ENCODE data around the gene SEPSECS.

The SEPSECS gene

GRCh38 chr4:25158817-25159216, 1.4 kb downstream of the SEPSECS start:
- no peak for DNase-seq
- H3K27ac ChIP-seq (ENCODE audit: insufficient read depth, low read length, poor library complexity, severe bottlenecking), result no peak overlapping the region
- H3K4me1 ChIP-seq (ENCODE audit: control insufficient read depth, insufficient read depth, low read length, poor library complexity, severe bottlenecking), result peaks cover 5% of the 10 kb centered on the region
- H3K27me3 ChIP-seq (replicated peaks; ENCODE audit: control insufficient read depth, insufficient read depth, low read length, poor library complexity, severe bottlenecking), result no peaks in the 10 kb centered on the region
- no peak overlapping the region for H3K4me3 ChIP-seq (ENCODE audit: insufficient read depth, low read depth, low read length, poor library complexity, severe bottlenecking)
- peaks cover under 1% of the 10 kb centered on the region for H3K36me3 ChIP-seq (ENCODE audit: control insufficient read depth, insufficient read depth, low read length)
- H3K9me3 ChIP-seq (ENCODE audit: control insufficient read depth, low read length), result no peaks in the 10 kb centered on the region

- Histone ChIP-seq H3K36me3 (ENCODE audit: control insufficient read depth, insufficient read depth, low read length) (no peaks in the 10 kb centered on the region), H3K27me3 (replicated peaks; ENCODE audit: control insufficient read depth, insufficient read depth, low read length, poor library complexity, severe bottlenecking) (no peaks in the 10 kb centered on the region), H3K27ac (ENCODE audit: insufficient read depth, low read length, poor library complexity, severe bottlenecking) (no peak overlapping the region), H3K4me1 (ENCODE audit: control insufficient read depth, insufficient read depth, low read length, poor library complexity, severe bottlenecking) (peaks cover 5% of the 10 kb centered on the region), H3K4me3 (ENCODE audit: insufficient read depth, low read depth, low read length, poor library complexity, severe bottlenecking) (no peak overlapping the region), H3K9me3 (ENCODE audit: control insufficient read depth, low read length) (no peaks in the 10 kb centered on the region)
- DNase-seq, result no peak
Observed at GRCh38 chr4:25157081-25157480, 3.2 kb downstream of the SEPSECS start.

GRCh38 chr4:25155947-25156346, 4.3 kb downstream of the SEPSECS start:
- H3K4me1 ChIP-seq (ENCODE audit: control insufficient read depth, insufficient read depth, low read length, poor library complexity, severe bottlenecking), result peaks cover under 1% of the 10 kb centered on the region
- no peak overlapping the region for H3K4me3 ChIP-seq (ENCODE audit: insufficient read depth, low read depth, low read length, poor library complexity, severe bottlenecking)
- DNase-seq, result no peak
- no peaks in the 10 kb centered on the region for H3K36me3 ChIP-seq (ENCODE audit: control insufficient read depth, insufficient read depth, low read length)
- H3K9me3 ChIP-seq (ENCODE audit: control insufficient read depth, low read length), result no peaks in the 10 kb centered on the region
- no peak overlapping the region for H3K27ac ChIP-seq (ENCODE audit: insufficient read depth, low read length, poor library complexity, severe bottlenecking)
- no peaks in the 10 kb centered on the region for H3K27me3 ChIP-seq (replicated peaks; ENCODE audit: control insufficient read depth, insufficient read depth, low read length, poor library complexity, severe bottlenecking)

GRCh38 chr4:25154594-25155265, 5.5 kb downstream of the SEPSECS start:
- Histone ChIP-seq H3K9me3 (ENCODE audit: control insufficient read depth, low read length) (no peaks in the 10 kb centered on the region), H3K36me3 (ENCODE audit: control insufficient read depth, insufficient read depth, low read length) (no peaks in the 10 kb centered on the region), H3K4me3 (ENCODE audit: insufficient read depth, low read depth, low read length, poor library complexity, severe bottlenecking) (no peak overlapping the region), H3K27me3 (replicated peaks; ENCODE audit: control insufficient read depth, insufficient read depth, low read length, poor library complexity, severe bottlenecking) (no peaks in the 10 kb centered on the region), H3K4me1 (ENCODE audit: control insufficient read depth, insufficient read depth, low read length, poor library complexity, severe bottlenecking) (no peaks in the 10 kb centered on the region), H3K27ac (ENCODE audit: insufficient read depth, low read length, poor library complexity, severe bottlenecking) (no peak overlapping the region)
- DNase-seq, result no peak

- H3K4me1 ChIP-seq (ENCODE audit: control insufficient read depth, insufficient read depth, low read length, poor library complexity, severe bottlenecking), result no peaks in the 10 kb centered on the region
- no peak for DNase-seq
- H3K9me3 ChIP-seq (ENCODE audit: control insufficient read depth, low read length), result no peaks in the 10 kb centered on the region
- no peak overlapping the region for H3K27ac ChIP-seq (ENCODE audit: insufficient read depth, low read length, poor library complexity, severe bottlenecking)
- no peak overlapping the region for H3K4me3 ChIP-seq (ENCODE audit: insufficient read depth, low read depth, low read length, poor library complexity, severe bottlenecking)
- H3K27me3 ChIP-seq (replicated peaks; ENCODE audit: control insufficient read depth, insufficient read depth, low read length, poor library complexity, severe bottlenecking), result no peaks in the 10 kb centered on the region
- H3K36me3 ChIP-seq (ENCODE audit: control insufficient read depth, insufficient read depth, low read length), result peaks cover 7% of the 10 kb centered on the region
Observed at GRCh38 chr4:25146076-25146475, 14.2 kb downstream of the SEPSECS start.

- no peak for DNase-seq
- Histone ChIP-seq H3K36me3 (ENCODE audit: control insufficient read depth, insufficient read depth, low read length) (peaks cover 7% of the 10 kb centered on the region), H3K9me3 (ENCODE audit: control insufficient read depth, low read length) (no peaks in the 10 kb centered on the region), H3K4me3 (ENCODE audit: insufficient read depth, low read depth, low read length, poor library complexity, severe bottlenecking) (no peak overlapping the region), H3K4me1 (ENCODE audit: control insufficient read depth, insufficient read depth, low read length, poor library complexity, severe bottlenecking) (no peaks in the 10 kb centered on the region), H3K27ac (ENCODE audit: insufficient read depth, low read length, poor library complexity, severe bottlenecking) (no peak overlapping the region), H3K27me3 (replicated peaks; ENCODE audit: control insufficient read depth, insufficient read depth, low read length, poor library complexity, severe bottlenecking) (no peaks in the 10 kb centered on the region)
Observed at GRCh38 chr4:25144870-25145481, 15.3 kb downstream of the SEPSECS start.

- H3K27me3 ChIP-seq (replicated peaks; ENCODE audit: control insufficient read depth, insufficient read depth, low read length, poor library complexity, severe bottlenecking), result no peaks in the 10 kb centered on the region
- H3K9me3 ChIP-seq (ENCODE audit: control insufficient read depth, low read length), result no peaks in the 10 kb centered on the region
- DNase-seq, result no peak
- no peak overlapping the region for H3K4me3 ChIP-seq (ENCODE audit: insufficient read depth, low read depth, low read length, poor library complexity, severe bottlenecking)
- H3K27ac ChIP-seq (ENCODE audit: insufficient read depth, low read length, poor library complexity, severe bottlenecking), result no peak overlapping the region
- no peaks in the 10 kb centered on the region for H3K4me1 ChIP-seq (ENCODE audit: control insufficient read depth, insufficient read depth, low read length, poor library complexity, severe bottlenecking)
- H3K36me3 ChIP-seq (ENCODE audit: control insufficient read depth, insufficient read depth, low read length), result peaks cover 7% of the 10 kb centered on the region
Observed at GRCh38 chr4:25142468-25142867, 17.8 kb downstream of the SEPSECS start.

GRCh38 chr4:25141592-25141991, 18.7 kb downstream of the SEPSECS start:
- no peak overlapping the region for H3K27ac ChIP-seq (ENCODE audit: insufficient read depth, low read length, poor library complexity, severe bottlenecking)
- no peaks in the 10 kb centered on the region for H3K9me3 ChIP-seq (ENCODE audit: control insufficient read depth, low read length)
- peaks cover 7% of the 10 kb centered on the region for H3K36me3 ChIP-seq (ENCODE audit: control insufficient read depth, insufficient read depth, low read length)
- no peak for DNase-seq
- H3K4me1 ChIP-seq (ENCODE audit: control insufficient read depth, insufficient read depth, low read length, poor library complexity, severe bottlenecking), result no peaks in the 10 kb centered on the region
- no peak overlapping the region for H3K4me3 ChIP-seq (ENCODE audit: insufficient read depth, low read depth, low read length, poor library complexity, severe bottlenecking)
- H3K27me3 ChIP-seq (replicated peaks; ENCODE audit: control insufficient read depth, insufficient read depth, low read length, poor library complexity, severe bottlenecking), result no peaks in the 10 kb centered on the region

- Histone ChIP-seq H3K4me1 (ENCODE audit: control insufficient read depth, insufficient read depth, low read length, poor library complexity, severe bottlenecking) (no peaks in the 10 kb centered on the region), H3K36me3 (ENCODE audit: control insufficient read depth, insufficient read depth, low read length) (peaks cover 5% of the 10 kb centered on the region), H3K4me3 (ENCODE audit: insufficient read depth, low read depth, low read length, poor library complexity, severe bottlenecking) (no peak overlapping the region), H3K9me3 (ENCODE audit: control insufficient read depth, low read length) (no peaks in the 10 kb centered on the region), H3K27me3 (replicated peaks; ENCODE audit: control insufficient read depth, insufficient read depth, low read length, poor library complexity, severe bottlenecking) (no peaks in the 10 kb centered on the region), H3K27ac (ENCODE audit: insufficient read depth, low read length, poor library complexity, severe bottlenecking) (no peak overlapping the region)
- no peak for DNase-seq
Observed at GRCh38 chr4:25133132-25133531, 27.1 kb downstream of the SEPSECS start.

- no peak for DNase-seq
- no peaks in the 10 kb centered on the region for H3K4me1 ChIP-seq (ENCODE audit: control insufficient read depth, insufficient read depth, low read length, poor library complexity, severe bottlenecking)
- no peaks in the 10 kb centered on the region for H3K27me3 ChIP-seq (replicated peaks; ENCODE audit: control insufficient read depth, insufficient read depth, low read length, poor library complexity, severe bottlenecking)
- no peaks in the 10 kb centered on the region for H3K9me3 ChIP-seq (ENCODE audit: control insufficient read depth, low read length)
- no peak overlapping the region for H3K27ac ChIP-seq (ENCODE audit: insufficient read depth, low read length, poor library complexity, severe bottlenecking)
- H3K4me3 ChIP-seq (ENCODE audit: insufficient read depth, low read depth, low read length, poor library complexity, severe bottlenecking), result no peak overlapping the region
- peaks cover 5% of the 10 kb centered on the region for H3K36me3 ChIP-seq (ENCODE audit: control insufficient read depth, insufficient read depth, low read length)
Observed at GRCh38 chr4:25131926-25132325, 28.3 kb downstream of the SEPSECS start.

Measured in effector memory CD4-positive, alpha-beta T cell (primary cell).